Trophoblast cell (in vitro differentiated cells and primary cell): ENCODE measurements around the gene MIER2.
A peak's percentile ranks its signal among the peaks of the same experiment; 100 is the strongest.

Experiments used
- DNase-seq, 2 donors: peaks; one replicate each; pipeline ENCODE4 v3.0.0-alpha.2; 2016
- H2AFZ ChIP-seq: 2 replicates; pipeline ENCODE4 v1.6.1; 2013; ENCODE audit warnings: low read length, moderate library complexity, mild to moderate bottlenecking; ENCODE audit not compliant: insufficient read depth, poor library complexity
- H2AK5ac ChIP-seq: 2 replicates; pipeline ENCODE4 v1.6.1; 2013; ENCODE audit warnings: mild to moderate bottlenecking, low read length
- H2BK120ac ChIP-seq: 2 replicates; pipeline ENCODE4 v1.6.1; 2013; ENCODE audit warnings: low read length, mild to moderate bottlenecking, moderate library complexity; ENCODE audit not compliant: insufficient read depth, poor library complexity
- H2BK12ac ChIP-seq: 2 replicates; pipeline ENCODE4 v1.6.1; 2013; ENCODE audit warnings: mild to moderate bottlenecking, low read length, moderate library complexity
- H2BK5ac ChIP-seq: 2 replicates; pipeline ENCODE4 v1.6.1; 2013; ENCODE audit warnings: low read length, low read depth, moderate library complexity, mild to moderate bottlenecking; ENCODE audit not compliant: poor library complexity
- H3K14ac ChIP-seq: 2 replicates; pipeline ENCODE4 v1.6.1; 2013; ENCODE audit warnings: mild to moderate bottlenecking, low read length
- H3K18ac ChIP-seq: 2 replicates; pipeline ENCODE4 v1.6.1; 2013; ENCODE audit warnings: mild to moderate bottlenecking, low read length
- H3K23ac ChIP-seq: 2 replicates; pipeline ENCODE4 v1.6.1; 2013; ENCODE audit warnings: low read length
- H3K27ac ChIP-seq: 2 replicates; pipeline ENCODE4 v1.5.1; 2013; ENCODE audit warnings: low read depth, mild to moderate bottlenecking, inconsistent platforms, low read length, moderate library complexity
- H3K27me3 ChIP-seq: 2 replicates; pipeline ENCODE4 v1.6.1; 2013; ENCODE audit warnings: inconsistent platforms, mild to moderate bottlenecking, low read length, moderate library complexity; ENCODE audit not compliant: insufficient read depth
- H3K36me3 ChIP-seq, 2 experiments: 1 replicate in 1 of 2; 2 replicates in 1 of 2; pipeline ENCODE4 v1.6.1; 2013; ENCODE audit warnings: low read length in 2 of 2, mild to moderate bottlenecking in 2 of 2, moderate library complexity in 1 of 2; ENCODE audit not compliant: insufficient read depth in 2 of 2, control insufficient read depth in 1 of 2
- H3K4ac ChIP-seq: 2 replicates; pipeline ENCODE4 v1.6.1; 2013; ENCODE audit warnings: low read depth, mild to moderate bottlenecking, low read length, moderate library complexity
- H3K4me1 ChIP-seq, 2 experiments: 1 replicate in 1 of 2; 2 replicates in 1 of 2; pipeline ENCODE4 v1.6.1; 2013; ENCODE audit warnings: low read length in 2 of 2, mild to moderate bottlenecking in 2 of 2, moderate library complexity in 1 of 2; ENCODE audit not compliant: insufficient read depth in 2 of 2, control insufficient read depth in 1 of 2
- H3K4me2 ChIP-seq: 2 replicates; pipeline ENCODE4 v1.6.1; 2013; ENCODE audit warnings: inconsistent platforms, mild to moderate bottlenecking, low read length, moderate library complexity
- H3K4me3 ChIP-seq: 2 replicates; pipeline ENCODE4 v1.5.1; 2013; ENCODE audit warnings: mild to moderate bottlenecking, low read depth, low read length, inconsistent platforms
- H3K79me1 ChIP-seq: one replicate; pipeline ENCODE4 v1.6.1; 2013; ENCODE audit warnings: low read length
- H3K79me2 ChIP-seq: 2 replicates; pipeline ENCODE4 v1.6.1; 2013; ENCODE audit warnings: low read length, mild to moderate bottlenecking; ENCODE audit not compliant: control insufficient read depth, insufficient read depth, poor library complexity
- H3K9ac ChIP-seq: 2 replicates; pipeline ENCODE4 v1.6.1; 2013; ENCODE audit warnings: mild to moderate bottlenecking, low read length
- H3K9me3 ChIP-seq: 2 replicates; pipeline ENCODE4 v1.6.1; 2013; ENCODE audit warnings: low read depth, mild to moderate bottlenecking, control low read depth, inconsistent platforms, low read length; ENCODE audit not compliant: insufficient read depth
- H4K12ac ChIP-seq: 2 replicates; pipeline ENCODE4 v1.6.1; 2013; ENCODE audit warnings: low read depth, mild to moderate bottlenecking, low read length, moderate library complexity
- H4K8ac ChIP-seq: 2 replicates; pipeline ENCODE4 v1.6.1; 2013; ENCODE audit warnings: low read depth, mild to moderate bottlenecking, low read length, moderate library complexity
- H4K91ac ChIP-seq: one replicate; pipeline ENCODE4 v1.6.1; 2013; ENCODE audit warnings: low read depth, mild to moderate bottlenecking, low read length, moderate library complexity
- WGBS: extraction: QIAGEN DNeasy Blood & Tissue Kit; methylation state at CpG from one replicate; pipeline ENCODE4 v1.1.7; 2013; ENCODE audit warnings: missing lambda C conversion rate; ENCODE audit not compliant: insufficient read length, insufficient coverage; ENCODE audit errors: extremely low coverage; 5-methylcytosine and 5-hydroxymethylcytosine counted together

The MIER2 gene

DNA sequence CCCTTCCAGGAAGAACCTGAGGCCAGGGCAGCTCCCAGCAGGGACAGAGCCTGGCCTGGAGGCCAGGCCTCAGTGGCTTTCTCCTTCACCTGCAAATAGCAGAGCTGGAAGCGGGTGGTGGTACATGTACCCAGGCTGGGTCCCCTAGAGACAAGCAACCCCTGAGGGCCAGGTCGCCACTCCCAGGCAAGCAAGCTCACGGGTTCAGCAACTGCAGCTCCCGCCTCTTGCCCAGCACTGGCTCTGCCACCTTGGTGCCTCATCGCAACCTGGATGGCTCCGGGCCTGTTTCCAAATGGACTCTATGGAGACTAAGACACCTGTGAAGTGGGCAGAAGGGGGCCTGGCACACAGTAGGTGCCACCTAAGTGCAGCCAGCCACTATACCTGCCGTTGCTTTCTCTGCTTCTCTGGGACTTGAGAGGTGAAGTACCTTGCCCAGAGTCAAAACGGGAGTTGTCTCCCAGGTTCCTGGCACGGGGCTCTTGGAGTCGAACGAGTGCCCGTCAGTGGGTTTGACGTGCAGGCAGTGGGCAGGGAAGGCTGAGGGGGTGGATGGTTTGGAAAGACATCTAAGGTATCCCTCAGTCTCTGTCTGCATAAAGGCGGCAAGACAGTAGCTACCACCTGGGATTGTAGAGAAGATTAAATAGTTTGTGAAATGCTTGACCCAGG is 51.0 kb downstream of the MIER2 start:
- Histone ChIP-seq H3K4me1 (peaks cover 26 to 33% of the 10 kb centered on the region in 2 experiments), H4K8ac (no peak overlapping the region), H3K27ac (no peak overlapping the region), H3K14ac (no peak overlapping the region), H2BK120ac (no peak overlapping the region), H3K4me2 (no peak overlapping the region), H3K4ac (no peak overlapping the region), H3K4me3 (no peak overlapping the region), H2AFZ (no peak overlapping the region), H3K18ac (no peak overlapping the region), H2BK12ac (no peak overlapping the region), H3K36me3 (no peaks in the 10 kb centered on the region), H3K9ac (no peak overlapping the region), H3K79me1 (peaks cover 17% of the 10 kb centered on the region), H2BK5ac (no peak overlapping the region), H4K12ac (no peak overlapping the region), H4K91ac (no peak overlapping the region), H3K9me3 (no peaks in the 10 kb centered on the region), H2AK5ac (no peak overlapping the region), H3K27me3 (no peaks in the 10 kb centered on the region), H3K79me2 (peaks cover 7% of the 10 kb centered on the region), H3K23ac (no peak overlapping the region)
- no peak for DNase-seq
- WGBS, result no CpG with 5 or more reads among the region's 14 CpGs

DNA sequence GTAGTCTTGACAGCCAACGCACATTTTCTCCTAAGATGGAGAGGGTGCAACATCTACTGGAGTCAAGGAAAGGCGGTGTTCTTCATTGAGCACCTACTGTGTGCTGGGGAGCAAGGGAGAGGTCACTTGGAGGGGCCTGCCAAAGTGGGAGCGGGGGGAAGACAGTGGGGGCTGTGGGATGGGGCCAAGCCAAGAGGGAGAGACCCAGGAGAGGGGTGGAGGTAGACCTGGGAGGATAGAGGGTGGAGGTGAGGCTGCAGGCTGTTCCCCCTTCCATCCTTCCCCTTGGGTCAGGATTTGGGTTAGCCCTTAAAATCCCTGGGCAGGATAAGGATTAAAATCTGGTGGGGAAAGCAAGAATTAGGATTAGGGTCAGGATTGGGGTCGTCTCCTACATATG is 51.6 kb downstream of the MIER2 start:
- DNase-seq, result no peak
- Histone ChIP-seq H3K9ac (no peak overlapping the region), H3K4me1 (peaks cover 26 to 33% of the 10 kb centered on the region in 2 experiments), H3K9me3 (no peaks in the 10 kb centered on the region), H3K27me3 (no peaks in the 10 kb centered on the region), H3K27ac (no peak overlapping the region), H3K14ac (no peak overlapping the region), H4K12ac (no peak overlapping the region), H3K4me3 (no peak overlapping the region), H3K4me2 (no peak overlapping the region), H3K18ac (no peak overlapping the region), H3K23ac (no peak overlapping the region), H2AK5ac (no peak overlapping the region), H2BK5ac (no peak overlapping the region), H3K79me1 (peaks cover 17% of the 10 kb centered on the region), H4K8ac (no peak overlapping the region), H2AFZ (no peak overlapping the region), H3K79me2 (peaks cover 7% of the 10 kb centered on the region), H2BK120ac (no peak overlapping the region), H3K4ac (no peak overlapping the region), H4K91ac (no peak overlapping the region), H2BK12ac (no peak overlapping the region), H3K36me3 (no peaks in the 10 kb centered on the region)
- no CpG with 5 or more reads among the region's 4 CpGs for WGBS

DNA sequence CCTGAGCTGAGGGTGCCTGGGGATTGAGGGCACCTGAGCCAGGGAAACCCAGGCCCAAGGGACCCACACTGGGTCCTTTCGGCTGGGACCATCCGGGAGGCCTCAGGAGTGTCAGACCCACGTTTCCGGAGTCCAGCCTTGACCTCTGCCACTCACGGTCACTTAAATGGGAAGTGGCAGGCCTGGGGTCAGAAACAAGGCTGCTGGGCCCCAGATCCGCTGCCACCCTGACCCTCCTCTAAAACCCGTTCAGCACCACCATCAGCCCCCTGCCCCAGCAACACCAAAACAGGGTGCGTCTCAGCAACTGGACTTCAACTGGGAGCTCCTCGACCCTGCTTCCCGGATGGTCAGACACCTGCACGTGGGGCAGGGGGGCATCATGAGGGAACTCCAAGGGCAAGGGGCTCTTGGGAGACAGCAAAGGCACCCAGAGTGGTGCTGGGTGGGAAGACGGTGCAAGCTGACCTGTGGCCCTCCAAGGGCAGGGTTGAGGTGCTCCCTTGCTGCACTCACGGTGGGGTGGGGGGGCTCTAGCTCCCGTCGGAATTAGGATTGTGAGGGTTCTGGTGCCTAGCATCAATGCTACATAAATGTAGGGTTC is 52.2 kb downstream of the MIER2 start:
- peak in 1 of 2 donors; percentile 10 for DNase-seq
- Histone ChIP-seq H2AFZ (no peak overlapping the region), H3K36me3 (no peaks in the 10 kb centered on the region), H3K27ac (no peak overlapping the region), H2AK5ac (no peak overlapping the region), H3K9ac (no peak overlapping the region), H3K4me1 (peaks cover 29 to 36% of the 10 kb centered on the region in 2 experiments), H3K9me3 (no peaks in the 10 kb centered on the region), H2BK12ac (no peak overlapping the region), H3K14ac (no peak overlapping the region), H4K12ac (no peak overlapping the region), H2BK5ac (no peak overlapping the region), H3K79me1 (peaks cover 17% of the 10 kb centered on the region), H3K18ac (no peak overlapping the region), H3K4me2 (no peak overlapping the region), H4K8ac (no peak overlapping the region), H2BK120ac (no peak overlapping the region), H3K79me2 (peaks cover 7% of the 10 kb centered on the region), H3K4me3 (peak overlapping the region; percentile 7), H4K91ac (no peak overlapping the region), H3K27me3 (no peaks in the 10 kb centered on the region), H3K23ac (no peak overlapping the region), H3K4ac (no peak overlapping the region)
- WGBS, result no CpG with 5 or more reads among the region's 15 CpGs

DNA sequence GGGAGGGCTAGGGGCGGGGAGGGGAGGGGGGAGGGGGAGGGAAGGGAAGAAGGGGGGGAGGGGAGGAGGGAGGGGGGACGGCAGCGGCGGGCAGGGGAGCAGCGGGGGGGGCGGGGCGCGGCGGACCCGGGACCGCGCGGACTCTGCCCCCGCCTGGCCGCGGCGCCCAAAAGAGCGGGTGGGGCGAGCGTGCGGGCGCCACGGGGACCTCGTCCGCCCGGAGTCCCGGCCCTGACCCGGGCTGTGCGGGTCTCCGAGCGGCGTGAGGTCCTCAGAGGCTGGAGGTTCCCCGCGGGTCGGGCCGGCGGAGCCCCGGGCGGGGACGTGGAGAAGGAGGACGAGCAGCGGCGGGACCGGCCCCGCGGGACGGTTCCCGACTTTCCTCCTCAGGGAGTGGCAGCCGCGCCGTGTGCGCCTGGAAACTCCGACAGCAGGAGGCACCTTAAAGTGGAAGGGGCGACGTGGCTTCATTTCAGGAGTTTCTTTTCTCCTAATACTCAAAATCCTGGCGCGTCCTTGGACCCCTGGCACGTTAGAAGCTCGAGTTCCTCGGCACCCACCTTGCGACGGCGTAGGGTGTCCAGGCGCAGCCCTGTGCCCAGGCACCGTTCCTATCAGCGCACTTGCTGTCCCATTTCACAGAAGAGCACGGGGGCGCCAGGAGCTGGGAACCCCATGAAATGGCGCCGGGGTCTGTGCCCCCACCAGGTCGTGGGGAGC is 52.9 kb downstream of the MIER2 start:
- H2AFZ ChIP-seq, result no peak overlapping the region
- H2AK5ac ChIP-seq, result no peak overlapping the region
- H3K14ac ChIP-seq, result no peak overlapping the region
- no peak overlapping the region for H3K18ac ChIP-seq
- no peak overlapping the region for H3K4me3 ChIP-seq
- peaks cover 32 to 39% of the 10 kb centered on the region in 2 experiments for H3K4me1 ChIP-seq
- H2BK120ac ChIP-seq, result no peak overlapping the region
- H4K12ac ChIP-seq, result no peak overlapping the region
- H3K9me3 ChIP-seq, result no peaks in the 10 kb centered on the region
- no peak overlapping the region for H4K8ac ChIP-seq
- H4K91ac ChIP-seq, result no peak overlapping the region
- H3K27me3 ChIP-seq, result no peaks in the 10 kb centered on the region
- WGBS, result no CpG with 5 or more reads among the region's 71 CpGs
- peak; percentile 64 to 71 for DNase-seq
- H3K79me2 ChIP-seq, result peaks cover 7% of the 10 kb centered on the region
- H2BK5ac ChIP-seq, result no peak overlapping the region
- no peak overlapping the region for H3K23ac ChIP-seq
- no peak overlapping the region for H3K4ac ChIP-seq
- H3K79me1 ChIP-seq, result peaks cover 17% of the 10 kb centered on the region
- no peak overlapping the region for H3K9ac ChIP-seq
- H3K36me3 ChIP-seq, result no peaks in the 10 kb centered on the region
- no peak overlapping the region for H3K27ac ChIP-seq
- H3K4me2 ChIP-seq, result no peak overlapping the region
- no peak overlapping the region for H2BK12ac ChIP-seq
